CD4-positive, alpha-beta T cell (primary cell): ENCODE data around the gene FBXW2. TPM values are rescaled to one million over a fixed set of nuclear protein-coding genes. Genes with fewer than 3 reads are reported as not detected.

ENCODE experiments used
- ATAC-seq: fragments of 200-7000 bp; cut with Tn5 transposase; one replicate; pipeline ENCODE4 v1.10.0; 2022; ENCODE audit warnings: mild to moderate bottlenecking; ENCODE audit not compliant: poor library complexity
- CTCF ChIA-PET: fragments of 350-600 bp; sonication (Branson Sonifier 250); formaldehyde crosslinking; loops from one replicate; lab custom pipeline; 2021; ENCODE audit warnings: antibody characterized with exemption, inconsistent platforms; lab: Charles Lee
- POLR2A ChIA-PET: fragments of 350-600 bp; sonication (Branson Sonifier 250); formaldehyde crosslinking; loops from one replicate; lab custom pipeline; 2021; ENCODE audit warnings: antibody characterized with exemption, inconsistent platforms; lab: Charles Lee
- DNase-seq, 14 experiments: peaks; one replicate each; pipeline ENCODE4 v3.0.0-alpha.2; 2013 to 2020; ENCODE audit warnings: mixed read lengths in 2 of 14
- H3K27ac ChIP-seq, 2 donors: one replicate each; pipeline versions ENCODE4 v1.5.1 to v1.7.0; 2013; ENCODE audit warnings: low read length in 2 of 2, low read depth in 1 of 2, mild to moderate bottlenecking in 1 of 2
- H3K27me3 ChIP-seq, 2 experiments: 1 replicate in 1 of 2; 2 replicates in 1 of 2; pipeline versions ENCODE4 v1.6.1 to v1.7.0; 2013; ENCODE audit warnings: low read length in 2 of 2, control low read depth in 1 of 2, mild to moderate bottlenecking in 1 of 2, moderate library complexity in 1 of 2; ENCODE audit not compliant: insufficient read depth in 2 of 2, control insufficient read depth in 1 of 2
- H3K36me3 ChIP-seq: one replicate; pipeline ENCODE4 v1.6.1; 2013; ENCODE audit warnings: low read length, control low read depth; ENCODE audit not compliant: insufficient read depth
- H3K4me1 ChIP-seq: one replicate; pipeline ENCODE4 v1.6.1; 2013; ENCODE audit warnings: low read length, control low read depth; ENCODE audit not compliant: insufficient read depth
- H3K4me3 ChIP-seq: one replicate; pipeline ENCODE4 v1.5.1; 2013; ENCODE audit warnings: mild to moderate bottlenecking, low read length, moderate library complexity
- H3K9me3 ChIP-seq, 2 experiments: 1 replicate in 1 of 2; 2 replicates in 1 of 2; pipeline versions ENCODE4 v1.6.1 to v1.7.0; 2013; ENCODE audit warnings: low read length in 2 of 2, mild to moderate bottlenecking in 2 of 2, control low read depth in 1 of 2, moderate library complexity in 1 of 2; ENCODE audit not compliant: control insufficient read depth in 1 of 2, insufficient read depth in 1 of 2
- H3K27ac Mint-ChIP-seq: one replicate; pipeline ENCODE4 v1.8.0; 2020; ENCODE audit warnings: mixed read lengths
- H3K27me3 Mint-ChIP-seq: one replicate; pipeline ENCODE4 v1.8.0; 2021; ENCODE audit warnings: mixed read lengths
- H3K36me3 Mint-ChIP-seq: one replicate; pipeline ENCODE4 v1.8.0; 2021; ENCODE audit warnings: low read depth, mixed read lengths
- H3K4me1 Mint-ChIP-seq: one replicate; pipeline ENCODE4 v1.8.0; 2021; ENCODE audit warnings: low read depth, mixed read lengths
- H3K4me3 Mint-ChIP-seq: one replicate; pipeline ENCODE4 v1.8.0; 2020; ENCODE audit warnings: mild to moderate bottlenecking, mixed read lengths
- H3K9me3 Mint-ChIP-seq: one replicate; pipeline ENCODE4 v1.8.0; 2020; ENCODE audit warnings: mixed read lengths
- intact Hi-C, 2 experiments: fragments of 100-400 bp; cut with DNase I in 1 of 2; cut with micrococcal nuclease in 1 of 2; formaldehyde crosslinking; loops; one replicate each; pipeline versions ENCODE4 v1.15.1 to v1.9.0; 2023 to 2025; cut with DNase I, micrococcal nuclease
- total RNA-seq, 174 experiments: library from RNA in 2 of 174; stranded (reverse) in 2 of 174; gene quantifications; one replicate each; pipeline ENCODE4 v1.2.3 and lab custom pipeline; 2021 to 2026
- TF ChIP-seq, protein P1 (sequence below): fragments of 200-600 bp; IDR thresholded peaks from one replicate; pipeline ENCODE4 v1.8.0; 2022; ENCODE audit warnings: antibody characterized with exemption, mild to moderate bottlenecking

Gene FBXW2
- total RNA-seq, 2 experiments from 2014 or later = 58.7 to 64.7 TPM

- Histone ChIP-seq H3K9me3 (no peaks in the 10 kb centered on the region), H3K27ac (no peak overlapping the region), H3K4me1 (no peaks in the 10 kb centered on the region), H3K4me3 (no peak overlapping the region), H3K27me3 (no peaks in the 10 kb centered on the region), H3K36me3 (no peaks in the 10 kb centered on the region)
- ATAC-seq (no peak), DNase-seq (no peak)
- Mint-ChIP-seq H3K4me1 (no peaks in the 10 kb centered on the region), H3K9me3 (no peaks in the 10 kb centered on the region), H3K27me3 (no peaks in the 10 kb centered on the region), H3K4me3 (no peak overlapping the region), H3K36me3 (no peaks in the 10 kb centered on the region), H3K27ac (no peak overlapping the region)
- ChIA-PET CTCF (no interaction called here), POLR2A (interaction anchor here (0.5 kb wide), 1 partner anchor 347 kb away, joined by 3 read pairs; no protein-coding TSS in a partner anchor)
- intact Hi-C loops = no loop called here
- TF ChIP-seq, protein P1, sequence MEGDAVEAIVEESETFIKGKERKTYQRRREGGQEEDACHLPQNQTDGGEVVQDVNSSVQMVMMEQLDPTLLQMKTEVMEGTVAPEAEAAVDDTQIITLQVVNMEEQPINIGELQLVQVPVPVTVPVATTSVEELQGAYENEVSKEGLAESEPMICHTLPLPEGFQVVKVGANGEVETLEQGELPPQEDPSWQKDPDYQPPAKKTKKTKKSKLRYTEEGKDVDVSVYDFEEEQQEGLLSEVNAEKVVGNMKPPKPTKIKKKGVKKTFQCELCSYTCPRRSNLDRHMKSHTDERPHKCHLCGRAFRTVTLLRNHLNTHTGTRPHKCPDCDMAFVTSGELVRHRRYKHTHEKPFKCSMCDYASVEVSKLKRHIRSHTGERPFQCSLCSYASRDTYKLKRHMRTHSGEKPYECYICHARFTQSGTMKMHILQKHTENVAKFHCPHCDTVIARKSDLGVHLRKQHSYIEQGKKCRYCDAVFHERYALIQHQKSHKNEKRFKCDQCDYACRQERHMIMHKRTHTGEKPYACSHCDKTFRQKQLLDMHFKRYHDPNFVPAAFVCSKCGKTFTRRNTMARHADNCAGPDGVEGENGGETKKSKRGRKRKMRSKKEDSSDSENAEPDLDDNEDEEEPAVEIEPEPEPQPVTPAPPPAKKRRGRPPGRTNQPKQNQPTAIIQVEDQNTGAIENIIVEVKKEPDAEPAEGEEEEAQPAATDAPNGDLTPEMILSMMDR = no peak
Observed at GRCh38 chr9:120736881-120737280, 56.3 kb downstream of the FBXW2 start.

DNA sequence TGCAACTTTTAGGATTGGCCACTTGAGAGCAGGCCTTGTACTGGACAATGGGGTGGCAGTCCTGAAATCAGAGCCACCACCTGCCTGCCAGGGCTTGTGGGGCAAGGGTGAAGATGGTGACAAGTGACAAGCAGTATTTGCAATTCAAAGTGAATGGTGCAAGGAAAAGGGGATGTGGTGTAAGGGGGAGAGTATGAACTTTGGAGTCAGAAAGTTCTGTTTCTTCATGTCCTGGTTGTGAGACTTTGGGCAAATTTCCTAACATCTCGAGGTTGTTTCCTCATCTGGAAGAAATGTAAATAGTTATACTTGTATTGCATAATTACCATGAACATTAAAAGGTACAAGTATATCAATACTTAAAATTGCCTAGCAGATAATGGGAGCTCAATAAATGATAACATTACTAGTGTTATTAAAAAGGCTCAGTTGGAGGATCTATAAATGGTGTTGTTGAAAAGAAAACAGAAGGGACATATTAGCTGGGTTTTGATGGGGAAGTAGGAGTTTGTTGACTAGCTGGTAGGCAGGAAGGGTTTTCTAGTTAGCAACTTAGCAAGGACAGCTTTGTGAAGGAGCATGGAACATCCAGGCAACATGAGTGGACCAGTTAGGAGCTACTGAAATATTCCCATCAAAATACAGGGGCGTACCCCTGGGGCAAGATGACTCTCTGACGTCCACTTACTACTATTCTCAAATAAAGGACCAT lies 57.6 kb downstream of the FBXW2 start:
- Histone ChIP-seq H3K27me3 (no peaks in the 10 kb centered on the region), H3K4me3 (no peak overlapping the region), H3K27ac (no peak overlapping the region), H3K4me1 (no peaks in the 10 kb centered on the region), H3K9me3 (no peaks in the 10 kb centered on the region), H3K36me3 (no peaks in the 10 kb centered on the region)
- ChIA-PET POLR2A (interaction anchor here (0.8 kb wide), 1 partner anchor 18 kb away, joined by 3 read pairs; no protein-coding TSS in a partner anchor), CTCF (no interaction called here)
- TF ChIP-seq, protein P1 = no peak
- DNase-seq (peak in 3 of 14 experiments; percentile 32 to 54 (median 45)), ATAC-seq (no peak)
- Mint-ChIP-seq H3K4me3 (no peak overlapping the region), H3K27ac (no peak overlapping the region), H3K27me3 (no peaks in the 10 kb centered on the region), H3K36me3 (no peaks in the 10 kb centered on the region), H3K4me1 (no peaks in the 10 kb centered on the region), H3K9me3 (no peaks in the 10 kb centered on the region)
- intact Hi-C loops = no loop called here

DNA sequence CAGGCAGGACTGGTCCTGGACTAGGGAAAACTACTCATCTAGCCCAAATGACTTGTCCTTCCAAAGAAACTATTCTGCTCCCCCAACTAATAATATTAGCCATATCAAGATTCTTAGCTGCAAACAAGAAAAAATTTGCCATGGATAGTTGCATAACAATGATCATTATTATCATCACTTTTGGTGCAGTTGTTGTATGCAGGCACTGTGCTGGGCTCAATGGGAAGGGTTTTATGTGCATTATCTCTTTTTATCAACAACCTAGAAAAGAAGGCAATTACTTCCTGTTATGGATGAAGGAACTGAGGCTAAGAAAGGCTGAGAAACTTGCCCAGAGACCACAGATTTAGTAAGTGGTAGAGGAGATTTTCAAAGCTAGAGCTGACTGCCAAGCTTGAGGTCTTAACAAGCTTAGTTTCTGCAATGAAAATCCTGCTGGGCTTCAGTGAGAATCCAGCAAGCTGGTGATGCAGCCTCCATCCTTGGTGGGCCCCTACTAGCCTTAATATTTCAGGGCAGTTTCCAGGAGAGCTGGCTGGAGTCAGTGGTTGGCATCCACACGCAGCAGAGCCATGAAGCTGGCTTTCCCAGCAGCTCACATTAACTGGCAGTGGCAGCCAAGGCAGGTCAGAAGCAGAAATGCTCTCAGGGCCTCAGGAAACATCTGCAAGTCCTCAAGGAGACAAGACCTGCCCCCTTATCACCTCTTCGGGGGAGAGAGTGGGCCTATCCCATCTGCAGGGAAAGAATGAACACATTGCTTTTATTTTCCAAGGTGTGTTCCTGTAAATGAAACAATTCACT lies 58.4 kb downstream of the FBXW2 start:
- TF ChIP-seq, protein P1 = no peak
- H3K27me3 ChIP-seq = no peaks in the 10 kb centered on the region
- Mint-ChIP-seq H3K27me3 (no peaks in the 10 kb centered on the region), H3K27ac (no peak overlapping the region), H3K4me1 (no peaks in the 10 kb centered on the region), H3K9me3 (no peaks in the 10 kb centered on the region), H3K36me3 (no peaks in the 10 kb centered on the region), H3K4me3 (no peak overlapping the region)
- H3K4me1 ChIP-seq = no peaks in the 10 kb centered on the region
- intact Hi-C loops = no loop called here
- H3K9me3 ChIP-seq = no peaks in the 10 kb centered on the region
- no peak overlapping the region for H3K27ac ChIP-seq
- ATAC-seq (no peak), DNase-seq (no peak)
- ChIA-PET CTCF (no interaction called here), POLR2A (interaction anchor here (0.8 kb wide), 1 partner anchor 17 kb away, joined by 3 read pairs; no protein-coding TSS in a partner anchor)
- no peaks in the 10 kb centered on the region for H3K36me3 ChIP-seq
- H3K4me3 ChIP-seq = no peak overlapping the region
